PFSK-1 (cell line): ENCODE results near the gene WRAP73.

Experiments used
- POLR2AphosphoS5 ChIP-seq: IDR thresholded peaks from 2 replicates; pipeline ENCODE4 v1.6.1; 2012; ENCODE audit warnings: low read depth, mild to moderate bottlenecking, control low read depth, low read length, moderate library complexity
- SIN3A ChIP-seq: IDR thresholded peaks from 2 replicates; pipeline ENCODE4 v1.6.1; 2012; ENCODE audit warnings: mild to moderate bottlenecking, low read length, moderate library complexity, borderline replicate concordance; ENCODE audit not compliant: insufficient read depth
- TAF1 ChIP-seq: IDR thresholded peaks from 2 replicates; pipeline ENCODE4 v1.6.1; 2012; ENCODE audit warnings: low read length, control low read depth, borderline replicate concordance; ENCODE audit not compliant: insufficient read depth
- TF ChIP-seq, protein P1 (sequence below), 2 experiments: IDR thresholded peaks; 2 replicates each; pipeline versions ENCODE4 v1.6.1 to v1.8.0; 2011 to 2012; ENCODE audit warnings: low read depth in 2 of 2, low read length in 2 of 2, control low read depth in 1 of 2, inconsistent platforms in 1 of 2, mild to moderate bottlenecking in 1 of 2, moderate library complexity in 1 of 2; ENCODE audit not compliant: insufficient read depth in 1 of 2

DNA sequence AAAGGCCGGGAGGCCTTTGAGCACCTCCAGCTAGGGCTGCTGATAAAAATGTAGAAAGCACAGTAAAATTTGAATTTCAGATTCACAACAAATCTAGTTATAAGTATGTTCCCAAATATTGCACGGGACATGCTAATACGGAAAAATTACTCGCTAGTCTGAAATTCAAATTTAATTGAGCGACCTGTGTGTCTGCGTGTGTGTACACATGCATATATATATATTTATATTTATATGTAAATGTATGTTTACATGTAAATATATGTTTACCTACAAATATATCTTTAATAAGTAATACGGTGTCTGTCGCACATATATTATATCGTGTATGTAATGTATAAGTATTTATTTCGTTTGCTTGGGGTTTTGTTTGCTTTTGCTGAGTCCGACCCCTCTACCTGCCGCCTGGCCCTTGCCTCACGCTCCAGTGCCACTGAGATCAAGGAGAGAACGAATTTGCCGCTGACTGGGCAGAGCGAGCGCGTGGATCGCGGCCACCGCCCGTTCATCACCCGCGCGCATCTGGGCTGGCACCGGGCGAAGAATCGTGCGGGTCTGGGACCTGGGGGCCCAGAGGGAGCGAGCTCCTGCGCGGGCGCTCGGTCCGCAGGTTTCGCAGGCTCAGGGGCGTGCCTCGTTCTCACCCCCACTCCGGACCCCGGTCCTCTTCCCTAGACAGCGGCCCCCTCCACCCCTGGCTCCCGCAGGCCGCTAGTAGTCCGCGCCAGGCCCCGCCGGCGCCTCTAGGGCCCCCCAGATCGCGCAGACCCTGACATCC is 534 bp upstream of the WRAP73 start:
- TF ChIP-seq SIN3A (no peak), TAF1 (no peak), POLR2AphosphoS5 (no peak)
- TF ChIP-seq, protein P1, sequence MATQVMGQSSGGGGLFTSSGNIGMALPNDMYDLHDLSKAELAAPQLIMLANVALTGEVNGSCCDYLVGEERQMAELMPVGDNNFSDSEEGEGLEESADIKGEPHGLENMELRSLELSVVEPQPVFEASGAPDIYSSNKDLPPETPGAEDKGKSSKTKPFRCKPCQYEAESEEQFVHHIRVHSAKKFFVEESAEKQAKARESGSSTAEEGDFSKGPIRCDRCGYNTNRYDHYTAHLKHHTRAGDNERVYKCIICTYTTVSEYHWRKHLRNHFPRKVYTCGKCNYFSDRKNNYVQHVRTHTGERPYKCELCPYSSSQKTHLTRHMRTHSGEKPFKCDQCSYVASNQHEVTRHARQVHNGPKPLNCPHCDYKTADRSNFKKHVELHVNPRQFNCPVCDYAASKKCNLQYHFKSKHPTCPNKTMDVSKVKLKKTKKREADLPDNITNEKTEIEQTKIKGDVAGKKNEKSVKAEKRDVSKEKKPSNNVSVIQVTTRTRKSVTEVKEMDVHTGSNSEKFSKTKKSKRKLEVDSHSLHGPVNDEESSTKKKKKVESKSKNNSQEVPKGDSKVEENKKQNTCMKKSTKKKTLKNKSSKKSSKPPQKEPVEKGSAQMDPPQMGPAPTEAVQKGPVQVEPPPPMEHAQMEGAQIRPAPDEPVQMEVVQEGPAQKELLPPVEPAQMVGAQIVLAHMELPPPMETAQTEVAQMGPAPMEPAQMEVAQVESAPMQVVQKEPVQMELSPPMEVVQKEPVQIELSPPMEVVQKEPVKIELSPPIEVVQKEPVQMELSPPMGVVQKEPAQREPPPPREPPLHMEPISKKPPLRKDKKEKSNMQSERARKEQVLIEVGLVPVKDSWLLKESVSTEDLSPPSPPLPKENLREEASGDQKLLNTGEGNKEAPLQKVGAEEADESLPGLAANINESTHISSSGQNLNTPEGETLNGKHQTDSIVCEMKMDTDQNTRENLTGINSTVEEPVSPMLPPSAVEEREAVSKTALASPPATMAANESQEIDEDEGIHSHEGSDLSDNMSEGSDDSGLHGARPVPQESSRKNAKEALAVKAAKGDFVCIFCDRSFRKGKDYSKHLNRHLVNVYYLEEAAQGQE (IDR thresholded peaks at IDR 0.05; ENCODE audit: insufficient read depth in 1 of 2, low read depth in 2 of 2, low read length in 2 of 2) = no peak
